ENCODE results near the gene ALOX15. TPM values are rescaled to one million over a fixed set of nuclear protein-coding genes. Genes with fewer than 3 reads are reported as not detected.
"Not testable (repeated sequence)": the region's sequence is repeated elsewhere in the genome, so short reads cannot be mapped to it uniquely, and the experiment has no call there.

The ALOX15 gene
- total RNA-seq = not detected in 2 replicates
- not detected for polyA plus RNA-seq (2012)

GRCh38 chr17:4641297-4642195 is at the start of gene ALOX15:
Gene ALOX15 (minus strand): TSS chr17:4641678. CDS start chr17:4641651, 27 bp downstream.
- DNase-seq (ENCODE audit: low read depth) = no peak

- no peak for DNase-seq (ENCODE audit: low read depth)
Measured at GRCh38 chr17:4690745-4691144, 49.3 kb upstream of the ALOX15 start.

- DNase-seq (ENCODE audit: low read depth) = not testable (repeated sequence)
Measured at GRCh38 chr17:4689872-4690271, 48.4 kb upstream of the ALOX15 start.

GRCh38 chr17:4683739-4684138 is 42.3 kb upstream of the ALOX15 start:
- not testable (repeated sequence) for DNase-seq (ENCODE audit: low read depth)

GRCh38 chr17:4679658-4680057 is 38.2 kb upstream of the ALOX15 start:
- peak; percentile 24 for DNase-seq (ENCODE audit: low read depth)

GRCh38 chr17:4678448-4679026 is 37.1 kb upstream of the ALOX15 start:
- peak; percentile 62 for DNase-seq (ENCODE audit: low read depth)

- no peak for DNase-seq (ENCODE audit: low read depth)
Measured at GRCh38 chr17:4676791-4677190, 35.3 kb upstream of the ALOX15 start.

- DNase-seq (ENCODE audit: low read depth) = no peak
Measured at GRCh38 chr17:4675791-4676190, 34.3 kb upstream of the ALOX15 start.

GRCh38 chr17:4674685-4674998 is 33.2 kb upstream of the ALOX15 start:
- no peak for DNase-seq (ENCODE audit: low read depth)

- DNase-seq (ENCODE audit: low read depth) = no peak
Measured at GRCh38 chr17:4673986-4674684, 32.7 kb upstream of the ALOX15 start.

GRCh38 chr17:4673169-4673568 is 31.7 kb upstream of the ALOX15 start:
- no peak for DNase-seq (ENCODE audit: low read depth)

- no peak for DNase-seq (ENCODE audit: low read depth)
Measured at GRCh38 chr17:4672751-4673150, 31.3 kb upstream of the ALOX15 start.

GRCh38 chr17:4672055-4672630 is 30.7 kb upstream of the ALOX15 start:
- no peak for DNase-seq (ENCODE audit: low read depth)

GRCh38 chr17:4667166-4667565 is 25.7 kb upstream of the ALOX15 start:
- no peak for DNase-seq (ENCODE audit: low read depth)

- no peak for DNase-seq (ENCODE audit: low read depth)
Measured at GRCh38 chr17:4666296-4666695, 24.8 kb upstream of the ALOX15 start.

- DNase-seq (ENCODE audit: low read depth) = no peak
Measured at GRCh38 chr17:4665027-4665426, 23.5 kb upstream of the ALOX15 start.

GRCh38 chr17:4664230-4664629 is 22.8 kb upstream of the ALOX15 start:
- peak; percentile 6 for DNase-seq (ENCODE audit: low read depth)

GRCh38 chr17:4663711-4664110 is 22.2 kb upstream of the ALOX15 start:
- DNase-seq (ENCODE audit: low read depth) = no peak

GRCh38 chr17:4658478-4659305 is 17.2 kb upstream of the ALOX15 start:
- no peak for DNase-seq (ENCODE audit: low read depth)

GRCh38 chr17:4657678-4658077 is 16.2 kb upstream of the ALOX15 start:
- DNase-seq (ENCODE audit: low read depth) = no peak

GRCh38 chr17:4655933-4656332 is 14.5 kb upstream of the ALOX15 start:
- DNase-seq (ENCODE audit: low read depth) = not testable (repeated sequence)
